Measurements from ENCODE around the gene KLF3. TPM values are rescaled to one million over a fixed set of nuclear protein-coding genes. Genes with fewer than 3 reads are reported as not detected.

Gene KLF3
- total RNA-seq, 2 experiments from 2014 or later: 203 to 204 TPM

DNA sequence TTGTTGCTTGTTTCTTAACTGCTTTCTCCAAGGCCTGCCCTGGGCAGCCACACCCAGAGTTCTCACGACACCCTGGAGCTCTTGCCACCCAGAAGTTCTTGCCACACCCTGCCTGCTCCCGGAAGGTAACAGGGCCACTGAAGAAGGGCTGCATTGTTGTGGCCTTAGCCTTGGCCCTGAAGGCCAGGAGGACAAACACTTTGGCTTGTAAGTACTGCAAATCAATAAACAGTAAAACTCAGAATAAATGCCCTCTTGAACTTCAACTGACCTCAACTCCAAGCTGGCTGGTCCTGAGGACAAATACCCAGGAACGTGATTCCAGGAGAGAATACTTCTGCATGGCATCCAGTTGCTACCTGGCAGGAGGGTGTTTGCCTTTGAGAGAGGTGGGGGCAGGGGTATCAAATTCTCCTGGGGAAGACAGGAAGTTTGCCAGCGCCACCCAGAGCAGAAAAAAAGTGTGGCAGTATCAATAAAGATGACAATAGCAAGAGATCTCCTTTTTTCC lies 64.7 kb downstream of the KLF3 start:
- H3K36me3 Mint-ChIP-seq (ENCODE audit: low read depth): no peaks in the 10 kb centered on the region
- H3K27me3 ChIP-seq (ENCODE audit: control insufficient read depth in 1 of 2, insufficient read depth in 2 of 2, low read length in 2 of 2): no peaks in the 10 kb centered on the region
- H3K4me3 Mint-ChIP-seq: no peak overlapping the region
- no peak overlapping the region for H3K27ac ChIP-seq (ENCODE audit: low read depth in 1 of 2, low read length in 2 of 2)
- peaks cover 2% of the 10 kb centered on the region for H3K9me3 Mint-ChIP-seq
- H3K27ac Mint-ChIP-seq: no peak overlapping the region
- ChIA-PET POLR2A (interaction anchor here (0.8 kb wide), 1 partner anchor 409 kb away, joined by 3 read pairs; no protein-coding TSS in a partner anchor), CTCF (interaction anchor here (1.2 to 4.3 kb wide), 2 partner anchors 549 to 550 kb away, joined by 4 to 111 read pairs; no protein-coding TSS in a partner anchor)
- TF ChIP-seq, protein P1, sequence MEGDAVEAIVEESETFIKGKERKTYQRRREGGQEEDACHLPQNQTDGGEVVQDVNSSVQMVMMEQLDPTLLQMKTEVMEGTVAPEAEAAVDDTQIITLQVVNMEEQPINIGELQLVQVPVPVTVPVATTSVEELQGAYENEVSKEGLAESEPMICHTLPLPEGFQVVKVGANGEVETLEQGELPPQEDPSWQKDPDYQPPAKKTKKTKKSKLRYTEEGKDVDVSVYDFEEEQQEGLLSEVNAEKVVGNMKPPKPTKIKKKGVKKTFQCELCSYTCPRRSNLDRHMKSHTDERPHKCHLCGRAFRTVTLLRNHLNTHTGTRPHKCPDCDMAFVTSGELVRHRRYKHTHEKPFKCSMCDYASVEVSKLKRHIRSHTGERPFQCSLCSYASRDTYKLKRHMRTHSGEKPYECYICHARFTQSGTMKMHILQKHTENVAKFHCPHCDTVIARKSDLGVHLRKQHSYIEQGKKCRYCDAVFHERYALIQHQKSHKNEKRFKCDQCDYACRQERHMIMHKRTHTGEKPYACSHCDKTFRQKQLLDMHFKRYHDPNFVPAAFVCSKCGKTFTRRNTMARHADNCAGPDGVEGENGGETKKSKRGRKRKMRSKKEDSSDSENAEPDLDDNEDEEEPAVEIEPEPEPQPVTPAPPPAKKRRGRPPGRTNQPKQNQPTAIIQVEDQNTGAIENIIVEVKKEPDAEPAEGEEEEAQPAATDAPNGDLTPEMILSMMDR (IDR thresholded peaks at IDR 0.05): no peak
- H3K36me3 ChIP-seq (ENCODE audit: insufficient read depth, low read length): no peaks in the 10 kb centered on the region
- peak in 1 of 14 experiments; percentile 22 for DNase-seq
- H3K9me3 ChIP-seq (ENCODE audit: control insufficient read depth in 1 of 2, insufficient read depth in 1 of 2, low read length in 2 of 2): no peaks in the 10 kb centered on the region
- intact Hi-C loops (cut with DNase I, micrococcal nuclease): loop anchor here in 1 of 2 experiments (2.0 kb wide), 1 partner anchor 50 kb away; no protein-coding TSS in a partner anchor
- ATAC-seq (ENCODE audit: poor library complexity): no peak
- peaks cover 26% of the 10 kb centered on the region for H3K4me1 ChIP-seq (ENCODE audit: insufficient read depth, low read length)
- peaks cover 20% of the 10 kb centered on the region for H3K4me1 Mint-ChIP-seq (ENCODE audit: low read depth)
- H3K4me3 ChIP-seq (ENCODE audit: low read length): no peak overlapping the region
- H3K27me3 Mint-ChIP-seq: no peaks in the 10 kb centered on the region

DNA sequence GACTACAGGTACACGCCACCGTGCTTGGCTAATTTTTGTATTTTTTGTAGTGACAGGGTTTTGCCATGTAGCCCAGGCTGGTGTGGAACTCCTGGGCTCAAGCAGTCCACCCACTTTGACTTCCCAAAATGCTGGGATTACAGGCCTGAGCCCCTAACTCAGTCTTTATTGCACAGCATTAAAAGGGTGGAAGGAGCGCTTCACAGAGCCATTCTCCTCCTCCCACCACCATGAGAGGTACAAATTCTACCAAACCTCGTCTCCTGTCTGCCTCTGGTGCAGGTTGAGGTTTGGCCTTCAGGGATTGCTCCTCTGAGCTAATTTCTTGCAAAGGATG lies 66.5 kb downstream of the KLF3 start:
- no peak overlapping the region for H3K27ac Mint-ChIP-seq
- H3K36me3 ChIP-seq (ENCODE audit: insufficient read depth, low read length): no peaks in the 10 kb centered on the region
- H3K27me3 ChIP-seq (ENCODE audit: control insufficient read depth in 1 of 2, insufficient read depth in 2 of 2, low read length in 2 of 2): no peaks in the 10 kb centered on the region
- POLR2A ChIA-PET: interaction anchor here (0.8 to 1.0 kb wide), 2 partner anchors 551 to 575 kb away, joined by 3 read pairs; no protein-coding TSS in a partner anchor
- no peak overlapping the region for H3K4me3 Mint-ChIP-seq
- H3K27me3 Mint-ChIP-seq: no peaks in the 10 kb centered on the region
- H3K4me1 Mint-ChIP-seq (ENCODE audit: low read depth): peaks cover 20% of the 10 kb centered on the region
- peaks cover 2% of the 10 kb centered on the region for H3K9me3 Mint-ChIP-seq
- H3K4me3 ChIP-seq (ENCODE audit: low read length): no peak overlapping the region
- peaks cover 18% of the 10 kb centered on the region for H3K4me1 ChIP-seq (ENCODE audit: insufficient read depth, low read length)
- H3K36me3 Mint-ChIP-seq (ENCODE audit: low read depth): no peaks in the 10 kb centered on the region
- no peak for DNase-seq
- CTCF ChIA-PET: interaction anchor here (1.1 to 4.3 kb wide), 12 partner anchors 9 to 665 kb away, joined by 3 to 111 read pairs (median 4); no protein-coding TSS in a partner anchor
- no peak for ATAC-seq (ENCODE audit: poor library complexity)
- TF ChIP-seq, protein P1 (IDR thresholded peaks at IDR 0.05): no peak
- no peaks in the 10 kb centered on the region for H3K9me3 ChIP-seq (ENCODE audit: control insufficient read depth in 1 of 2, insufficient read depth in 1 of 2, low read length in 2 of 2)
- intact Hi-C loops (cut with DNase I, micrococcal nuclease): loop anchor here (2.0 kb wide), 2 partner anchors 410 to 412 kb away; no protein-coding TSS in a partner anchor
- H3K27ac ChIP-seq (ENCODE audit: low read depth in 1 of 2, low read length in 2 of 2): no peak overlapping the region

DNA sequence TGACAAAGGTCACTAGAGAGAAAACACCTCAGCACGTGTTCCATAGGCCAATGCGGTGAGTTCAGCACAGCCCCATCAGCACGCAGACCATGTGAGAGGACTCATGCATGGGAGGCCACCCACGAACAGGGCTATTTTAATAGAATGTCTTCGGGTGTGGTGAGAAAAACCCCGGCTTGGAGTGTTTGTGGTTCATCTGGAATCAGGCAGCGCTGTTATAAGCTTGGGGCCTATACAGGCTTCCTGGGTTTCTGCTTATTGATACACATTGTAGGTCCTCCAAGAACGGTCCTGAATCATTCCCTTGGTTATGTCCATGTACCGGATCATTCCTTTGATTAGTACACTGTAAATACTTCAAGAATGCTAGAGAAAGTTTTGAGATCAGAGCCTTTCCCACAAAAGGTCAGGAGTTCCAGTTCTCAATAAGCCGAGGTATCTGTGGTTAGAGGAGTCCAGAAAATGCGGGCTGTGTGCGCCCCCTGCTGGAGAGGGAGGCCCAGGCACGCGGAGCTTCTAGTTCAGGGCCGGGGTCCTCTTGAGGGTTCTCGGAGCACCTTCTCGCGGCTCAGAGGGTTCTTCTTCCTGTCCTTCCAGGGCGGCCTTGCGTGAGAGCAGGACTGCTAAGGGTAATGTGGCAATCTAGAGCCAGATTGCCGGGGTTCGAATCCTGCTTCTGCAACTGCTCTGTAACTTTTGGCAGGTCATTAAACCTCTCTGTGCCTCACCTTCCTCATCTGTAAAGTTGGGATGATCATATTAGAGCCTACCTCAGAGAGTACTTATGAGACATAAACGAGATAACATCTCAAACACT lies 67.0 kb downstream of the KLF3 start:
- H3K4me1 ChIP-seq (ENCODE audit: insufficient read depth, low read length): peaks cover 18% of the 10 kb centered on the region
- H3K27me3 ChIP-seq (ENCODE audit: control insufficient read depth in 1 of 2, insufficient read depth in 2 of 2, low read length in 2 of 2): no peaks in the 10 kb centered on the region
- Mint-ChIP-seq H3K9me3 (peaks cover 2% of the 10 kb centered on the region), H3K4me3 (no peak overlapping the region), H3K27me3 (no peaks in the 10 kb centered on the region), H3K4me1 (ENCODE audit: low read depth) (peaks cover 20% of the 10 kb centered on the region), H3K27ac (no peak overlapping the region), H3K36me3 (ENCODE audit: low read depth) (no peaks in the 10 kb centered on the region)
- ChIA-PET CTCF (interaction anchor here (0.6 to 4.3 kb wide), 25 partner anchors 8 to 1974 kb away, joined by 3 to 111 read pairs (median 4); no protein-coding TSS in a partner anchor), POLR2A (interaction anchor here (0.6 to 1.0 kb wide), 3 partner anchors 411 to 576 kb away, joined by 3 read pairs; no protein-coding TSS in a partner anchor)
- H3K9me3 ChIP-seq (ENCODE audit: control insufficient read depth in 1 of 2, insufficient read depth in 1 of 2, low read length in 2 of 2): no peaks in the 10 kb centered on the region
- DNase-seq: peak; percentile 67 to 92 (median 80)
- TF ChIP-seq, protein P1 (IDR thresholded peaks at IDR 0.05): peak; percentile 99
- no peaks in the 10 kb centered on the region for H3K36me3 ChIP-seq (ENCODE audit: insufficient read depth, low read length)
- no peak overlapping the region for H3K4me3 ChIP-seq (ENCODE audit: low read length)
- intact Hi-C loops (cut with DNase I, micrococcal nuclease): loop anchor here (1.0 to 2.0 kb wide), 4 partner anchors 410 to 669 kb away; no protein-coding TSS in a partner anchor
- ATAC-seq (ENCODE audit: poor library complexity): peak; percentile 79
- H3K27ac ChIP-seq (ENCODE audit: low read depth in 1 of 2, low read length in 2 of 2): no peak overlapping the region

Data from CD4-positive, alpha-beta T cell (primary cell).